Esophagus squamous epithelium (tissue), 4 donors: ENCODE data around the gene BAG5.

Experiments
- POLR2A ChIP-seq, 4 donors: fragments of 450-650 bp; IDR thresholded peaks; one replicate each; pipeline ENCODE4 v1.6.1; 2017; ENCODE audit warnings: antibody characterized with exemption in 4 of 4, mild to moderate bottlenecking in 4 of 4, moderate library complexity in 3 of 4
- TF ChIP-seq, protein P1 (sequence below), 6 experiments: fragments of 450-650 bp in 4 of 6; fragments of 200-600 bp in 2 of 6; sonication (generic) in 2 of 6; IDR thresholded peaks; one replicate each; pipeline ENCODE4 v1.5.1; 2016 to 2019; ENCODE audit warnings: antibody characterized with exemption in 6 of 6, mild to moderate bottlenecking in 4 of 6, moderate library complexity in 4 of 6

DNA sequence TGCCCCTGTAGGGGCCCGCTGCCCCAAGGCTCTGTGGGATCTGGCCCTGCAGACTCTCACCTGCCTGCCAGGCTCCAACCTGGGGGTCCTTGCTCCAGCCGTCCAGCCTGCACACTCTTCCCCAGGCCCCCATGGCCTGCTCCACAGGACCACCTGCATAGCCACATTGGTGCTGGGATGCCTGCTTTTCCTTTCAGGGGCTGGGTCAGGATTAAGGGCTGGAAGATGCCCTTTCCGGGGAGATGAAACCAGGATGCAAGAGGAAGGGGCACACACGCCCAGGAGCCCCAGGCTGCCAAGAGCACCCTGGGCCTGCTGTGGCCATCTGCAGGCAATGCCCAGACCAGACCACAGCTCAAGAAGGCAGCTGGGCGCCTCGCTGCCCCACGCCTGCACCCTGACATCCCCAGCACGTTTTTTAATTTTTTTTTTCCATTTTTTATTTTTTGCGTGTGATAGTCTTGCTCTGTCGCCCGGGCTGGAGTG is 15.0 kb downstream of the BAG5 start:
- TF ChIP-seq, protein P1, sequence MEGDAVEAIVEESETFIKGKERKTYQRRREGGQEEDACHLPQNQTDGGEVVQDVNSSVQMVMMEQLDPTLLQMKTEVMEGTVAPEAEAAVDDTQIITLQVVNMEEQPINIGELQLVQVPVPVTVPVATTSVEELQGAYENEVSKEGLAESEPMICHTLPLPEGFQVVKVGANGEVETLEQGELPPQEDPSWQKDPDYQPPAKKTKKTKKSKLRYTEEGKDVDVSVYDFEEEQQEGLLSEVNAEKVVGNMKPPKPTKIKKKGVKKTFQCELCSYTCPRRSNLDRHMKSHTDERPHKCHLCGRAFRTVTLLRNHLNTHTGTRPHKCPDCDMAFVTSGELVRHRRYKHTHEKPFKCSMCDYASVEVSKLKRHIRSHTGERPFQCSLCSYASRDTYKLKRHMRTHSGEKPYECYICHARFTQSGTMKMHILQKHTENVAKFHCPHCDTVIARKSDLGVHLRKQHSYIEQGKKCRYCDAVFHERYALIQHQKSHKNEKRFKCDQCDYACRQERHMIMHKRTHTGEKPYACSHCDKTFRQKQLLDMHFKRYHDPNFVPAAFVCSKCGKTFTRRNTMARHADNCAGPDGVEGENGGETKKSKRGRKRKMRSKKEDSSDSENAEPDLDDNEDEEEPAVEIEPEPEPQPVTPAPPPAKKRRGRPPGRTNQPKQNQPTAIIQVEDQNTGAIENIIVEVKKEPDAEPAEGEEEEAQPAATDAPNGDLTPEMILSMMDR (IDR thresholded peaks at IDR 0.05), result no peak
- TF ChIP-seq POLR2A (IDR thresholded peaks at IDR 0.05), result no peak
